KG1 (cell line): ENCODE data around the gene MED1.

Experiments
- DNase-seq: peaks from one replicate; lab custom pipeline; 2025; lab: John Stamatoyannopoulos, UW

MED1 gene

DNA sequence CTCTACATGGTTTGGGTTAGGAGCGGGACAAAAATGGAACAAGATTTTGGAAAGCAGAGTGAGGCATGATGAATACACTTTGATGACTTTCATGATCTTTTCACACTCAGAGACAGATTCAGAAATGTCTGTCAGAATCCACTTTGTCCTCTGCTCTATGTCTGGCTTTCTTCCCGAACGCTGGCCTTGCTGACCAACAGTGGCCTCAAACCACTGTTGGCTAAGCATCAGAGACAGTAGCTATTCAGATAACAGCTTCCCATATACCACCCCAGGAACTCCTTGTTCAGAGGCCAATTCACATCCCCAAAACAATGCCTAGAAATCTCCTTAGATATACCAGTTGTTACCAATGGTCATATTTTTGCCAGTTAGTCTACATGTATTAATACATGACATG lies 90.5 kb downstream of the MED1 start:
- no peak for DNase-seq

DNA sequence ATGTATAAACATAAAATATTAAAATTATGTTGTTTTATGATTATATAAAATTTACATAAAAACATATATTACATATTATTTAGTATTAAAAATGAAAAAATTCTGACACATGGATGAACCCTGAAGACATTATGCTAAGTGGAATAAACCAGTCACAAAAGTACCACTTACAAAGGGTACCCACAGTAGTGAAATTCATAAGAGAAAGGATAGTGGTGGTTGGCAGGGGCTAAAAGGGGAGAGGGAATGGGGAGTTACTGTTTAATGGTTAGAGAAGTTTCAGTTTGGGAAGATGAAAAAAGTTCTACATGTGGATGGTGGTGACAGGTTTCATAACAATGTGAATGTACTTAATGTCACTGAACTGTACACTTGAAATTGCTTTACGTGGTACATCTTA lies 91.1 kb downstream of the MED1 start:
- DNase-seq: no peak

DNA sequence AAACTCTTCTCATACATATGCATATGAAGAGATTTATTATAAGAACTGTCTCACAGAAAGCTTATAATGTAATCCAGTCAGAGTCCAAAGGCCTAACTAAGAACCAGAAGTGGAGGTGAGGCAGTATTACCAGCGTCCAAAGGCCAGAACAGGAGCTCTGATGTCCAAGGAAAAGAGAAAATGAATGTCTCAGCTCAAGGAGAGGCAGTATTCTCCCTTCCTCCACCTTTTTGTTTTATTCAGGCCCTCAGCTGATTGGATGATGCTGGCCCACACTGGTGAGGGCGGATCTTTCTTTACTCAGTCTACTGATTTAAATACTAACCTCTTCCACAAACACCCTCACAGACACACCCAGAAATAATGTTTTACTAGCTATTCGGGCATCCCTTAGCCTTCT lies 93.1 kb downstream of the MED1 start:
- no peak for DNase-seq

- no peak for DNase-seq
These were observed 93.6 kb downstream of the MED1 start for GRCh38 chr17:39357488-39357887.
